ENCODE measurements around the gene TBC1D30.

The TBC1D30 gene

DNA sequence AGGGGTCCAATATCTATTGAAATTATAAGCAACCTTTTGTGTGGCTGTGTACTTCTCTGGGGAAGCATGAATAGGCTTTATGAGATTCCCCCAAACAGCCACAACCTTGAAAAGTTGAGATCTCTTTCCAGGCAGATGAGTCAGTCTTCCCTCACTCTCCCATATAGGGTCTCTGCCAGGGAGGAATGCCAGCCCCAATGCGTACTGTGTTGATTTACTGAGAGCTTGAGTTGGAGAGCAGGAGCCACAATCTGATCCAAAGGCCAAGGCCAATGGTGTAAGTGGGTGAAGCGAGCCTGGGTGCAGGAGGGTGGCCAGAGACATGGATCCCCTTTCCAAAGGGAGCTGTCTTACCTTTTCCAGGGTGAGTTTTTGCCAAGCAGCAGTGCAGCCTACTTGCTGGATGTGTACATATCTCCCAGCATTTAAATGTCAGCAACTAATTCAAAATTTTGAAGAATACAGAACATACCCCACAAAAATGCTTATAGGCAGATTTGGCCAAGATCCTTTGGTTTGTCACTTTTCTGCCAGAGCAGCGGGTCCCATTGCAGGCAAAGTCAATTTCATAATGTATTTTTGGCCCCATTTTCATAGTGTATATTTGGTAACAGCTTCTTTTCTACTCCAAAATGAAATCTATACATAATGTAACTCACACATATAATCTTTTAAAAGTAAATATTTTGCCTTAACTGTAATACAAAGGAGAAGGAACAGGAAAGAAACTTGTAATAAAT lies 88.2 kb downstream of the TBC1D30 start:
- no peak for DNase-seq

DNA sequence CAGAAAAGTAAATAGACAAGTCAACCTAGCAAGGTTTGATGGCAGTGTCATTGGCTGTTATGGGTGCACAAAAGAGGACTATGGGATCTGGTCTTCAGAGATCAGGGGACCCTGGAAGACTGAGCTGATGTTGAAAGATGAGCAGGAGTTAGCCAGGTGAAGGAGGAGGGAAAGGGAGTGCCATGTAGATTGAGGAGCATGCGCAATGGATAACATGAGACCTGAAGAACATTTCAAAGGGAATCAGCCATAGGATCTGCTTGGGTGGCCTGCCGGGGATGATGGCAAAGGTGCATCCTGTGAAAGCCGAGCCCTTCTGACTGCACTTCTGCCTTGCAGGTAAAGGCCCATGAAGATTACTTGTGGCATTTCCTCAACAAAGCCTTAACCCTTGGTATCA lies 90.8 kb downstream of the TBC1D30 start:
- DNase-seq: no peak

DNA sequence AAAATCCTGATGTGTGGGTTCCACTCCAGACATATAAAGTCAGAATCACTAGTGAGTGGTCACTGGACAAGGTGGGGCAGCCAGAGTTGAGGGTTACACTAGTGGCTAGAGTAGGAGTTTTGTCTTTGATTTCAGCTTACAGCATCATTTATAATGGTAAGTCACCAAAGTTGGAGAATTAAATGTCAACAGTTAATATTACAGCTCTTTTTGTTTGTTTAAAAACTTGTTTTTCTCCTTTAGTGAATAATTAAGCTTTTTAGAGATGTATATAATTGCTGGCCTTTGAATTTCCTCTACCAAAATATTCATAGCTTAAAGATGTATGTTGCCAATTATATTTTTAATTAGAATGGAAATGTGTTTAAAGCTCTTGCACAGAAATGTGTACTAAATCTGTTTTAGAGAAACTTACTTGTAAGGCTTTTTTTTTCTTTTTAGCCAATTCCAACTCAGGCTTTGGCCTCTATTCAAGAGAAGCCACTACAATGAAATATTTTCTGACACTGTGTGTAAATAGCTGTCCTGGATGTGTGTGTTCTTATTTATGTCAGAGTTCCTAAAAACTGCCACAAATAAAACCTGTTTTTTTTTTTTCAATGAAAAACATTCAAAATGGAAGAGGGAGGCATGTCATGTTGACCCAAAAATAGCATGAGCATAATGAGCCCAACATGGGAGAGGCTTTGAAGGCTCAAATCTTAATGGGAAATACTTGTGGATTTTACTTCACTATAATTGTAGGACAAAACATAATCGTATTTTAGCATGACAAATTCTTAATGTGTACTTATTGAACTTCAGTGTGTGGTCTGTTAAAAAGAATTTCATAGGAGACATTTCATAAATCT lies 92.2 kb downstream of the TBC1D30 start:
- no peak for DNase-seq

DNA sequence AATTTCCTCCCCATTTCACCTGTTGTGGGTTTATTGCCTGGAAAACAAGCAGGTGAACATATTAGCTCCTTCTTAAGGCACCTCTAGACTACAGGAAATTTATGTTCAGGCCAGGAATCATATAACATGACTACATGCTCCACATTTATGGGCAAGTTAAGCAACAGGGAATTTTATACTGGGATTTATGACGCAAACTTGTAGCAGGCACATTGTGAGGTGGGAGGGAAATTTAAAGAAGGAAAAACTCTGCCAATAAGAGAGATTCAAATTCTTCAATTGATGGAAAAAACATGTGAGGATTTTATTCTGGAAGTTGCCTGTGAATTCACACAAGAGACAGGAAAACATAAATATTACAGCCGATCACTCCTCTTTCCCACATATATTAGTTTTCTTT lies 93.9 kb downstream of the TBC1D30 start:
- no peak for DNase-seq

DNA sequence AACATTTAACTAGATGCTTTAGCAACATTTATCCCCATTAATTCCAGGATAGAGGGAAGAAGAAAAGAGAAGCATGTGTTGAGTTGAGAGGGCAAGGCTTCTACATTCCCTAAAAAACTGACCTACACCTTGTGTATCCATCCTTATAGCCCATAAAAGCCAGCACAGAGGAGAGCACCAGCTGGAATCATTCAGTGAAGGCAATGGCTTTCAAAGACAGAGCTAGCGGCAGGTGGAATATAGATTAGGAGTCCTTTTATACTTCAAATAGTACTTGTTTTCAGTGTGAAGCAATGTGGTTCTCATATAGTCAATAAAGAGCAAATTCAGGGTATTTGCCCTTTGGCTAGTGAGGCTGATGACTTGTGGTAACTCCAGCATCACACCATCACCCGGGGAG lies 94.4 kb downstream of the TBC1D30 start:
- no peak for DNase-seq

DNA sequence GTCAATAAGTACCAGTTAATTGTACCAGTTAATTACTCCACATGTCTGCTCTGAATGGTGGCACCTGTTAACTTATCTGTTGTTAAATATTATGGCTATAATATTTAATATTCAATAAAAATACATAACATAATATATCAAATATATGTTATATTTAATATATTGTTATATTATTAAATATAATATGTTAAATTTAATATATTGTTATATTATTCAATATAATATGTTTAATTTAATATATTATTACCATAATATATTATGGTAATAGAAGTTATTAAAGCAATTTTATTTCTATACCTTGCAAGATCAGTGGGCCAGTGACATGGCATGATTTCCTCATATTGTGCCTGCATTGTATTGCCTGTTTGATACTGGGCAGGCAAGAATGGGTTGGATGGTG lies 98.4 kb downstream of the TBC1D30 start:
- DNase-seq: no peak

DNA sequence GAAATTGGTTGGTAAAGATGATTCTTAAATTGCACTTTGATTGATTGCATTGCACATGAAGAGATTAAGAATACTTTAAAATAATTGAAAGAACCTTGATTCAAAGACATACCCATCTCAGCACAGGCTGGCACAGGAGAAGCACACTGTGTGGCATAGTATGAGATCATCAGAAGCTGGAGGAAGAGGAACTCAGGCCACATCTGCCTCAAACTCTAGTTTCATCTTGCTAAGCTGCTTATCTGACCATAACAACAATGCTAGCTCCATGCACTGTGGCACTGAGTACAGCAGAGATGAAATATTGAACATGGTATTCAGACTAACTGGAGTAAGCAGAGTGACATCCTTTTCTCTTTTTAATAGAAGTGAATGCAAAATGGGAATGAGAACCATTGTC lies 99.1 kb downstream of the TBC1D30 start:
- no peak for DNase-seq
